ENCODE measurements around the gene ATP6V0D1. TPM values are rescaled to one million over a fixed set of nuclear protein-coding genes. Genes with fewer than 3 reads are reported as not detected.

Gene ATP6V0D1
- total and polyA plus RNA-seq, 5 experiments from 2014 or later, result 33.3 to 89.6 (median 74.7) TPM

- peak overlapping the region in 9 of 10 donors; percentile 21 to 87 (median 59) for H3K4me3 Mint-ChIP-seq
- POLR2A ChIA-PET, result interaction anchor here (1.3 kb wide), 1 partner anchor 11 kb away, joined by 4 read pairs; no protein-coding TSS in a partner anchor
- no peak overlapping the region for H3K27ac Mint-ChIP-seq
These were observed 51.7 kb downstream of the ATP6V0D1 start for GRCh38 chr16:67429053-67429798.

GRCh38 chr16:67428146-67428731, 52.7 kb downstream of the ATP6V0D1 start:
- ATAC-seq, result peak; percentile 59 to 60
- Mint-ChIP-seq H3K4me1 (peaks cover 9 to 16% (median 12%) of the 10 kb centered on the region in 4 donors), H3K9me3 (no peaks in the 10 kb centered on the region), H3K27me3 (peaks cover 13 to 52% (median 38%) of the 10 kb centered on the region in 5 donors), H3K4me3 (no peak overlapping the region), H3K36me3 (no peaks in the 10 kb centered on the region), H3K27ac (peak overlapping the region in 1 of 10 donors; percentile 53)
- POLR2A ChIA-PET, result interaction anchor here (1.0 to 1.3 kb wide), 2 partner anchors 10 to 217 kb away, joined by 3 to 4 read pairs; partner anchors contain the start of gene CARMIL2
- peak in 8 of 10 donors; percentile 23 to 70 (median 38) for DNase-seq

More at GRCh38 chr16:67429053-67429798, 51.7 kb downstream of the ATP6V0D1 start:
- H3K36me3 Mint-ChIP-seq, result no peaks in the 10 kb centered on the region
- peaks cover 13 to 46% (median 34%) of the 10 kb centered on the region in 5 donors for H3K27me3 Mint-ChIP-seq
- no peaks in the 10 kb centered on the region for H3K9me3 Mint-ChIP-seq
- no peak for DNase-seq
- H3K4me1 Mint-ChIP-seq, result peaks cover 9 to 16% (median 12%) of the 10 kb centered on the region in 4 donors
- ATAC-seq, result no peak

- Mint-ChIP-seq H3K27me3 (peaks cover 13 to 64% (median 37%) of the 10 kb centered on the region in 5 donors), H3K27ac (peak overlapping the region in 1 of 10 donors; percentile 14), H3K9me3 (no peaks in the 10 kb centered on the region), H3K36me3 (no peaks in the 10 kb centered on the region), H3K4me3 (peak overlapping the region in 3 of 10 donors; percentile 42 to 59 (median 54)), H3K4me1 (peaks cover 5 to 10% (median 6%) of the 10 kb centered on the region in 4 donors)
- POLR2A ChIA-PET, result no interaction called here
- ATAC-seq, result no peak
- DNase-seq, result no peak
These were observed 54.0 kb downstream of the ATP6V0D1 start for GRCh38 chr16:67426950-67427349.

GRCh38 chr16:67426022-67426421, 54.9 kb downstream of the ATP6V0D1 start:
- H3K27ac Mint-ChIP-seq, result no peak overlapping the region
- DNase-seq (no peak), ATAC-seq (no peak)
- H3K9me3 Mint-ChIP-seq, result no peaks in the 10 kb centered on the region
- H3K27me3 Mint-ChIP-seq, result peaks cover 13 to 64% (median 35%) of the 10 kb centered on the region in 5 donors
- H3K4me1 Mint-ChIP-seq, result peaks cover 4 to 8% (median 5%) of the 10 kb centered on the region in 4 donors
- H3K4me3 Mint-ChIP-seq, result no peak overlapping the region
- POLR2A ChIA-PET, result no interaction called here
- no peaks in the 10 kb centered on the region for H3K36me3 Mint-ChIP-seq

GRCh38 chr16:67425580-67425979, 55.4 kb downstream of the ATP6V0D1 start:
- Mint-ChIP-seq H3K27me3 (peaks cover 13 to 62% (median 35%) of the 10 kb centered on the region in 5 donors), H3K36me3 (no peaks in the 10 kb centered on the region), H3K9me3 (no peaks in the 10 kb centered on the region), H3K4me1 (peaks cover 4 to 8% (median 5%) of the 10 kb centered on the region in 4 donors), H3K4me3 (no peak overlapping the region), H3K27ac (no peak overlapping the region)
- ATAC-seq (no peak), DNase-seq (no peak)
- POLR2A ChIA-PET, result no interaction called here

- Mint-ChIP-seq H3K9me3 (no peaks in the 10 kb centered on the region), H3K4me3 (no peak overlapping the region), H3K27me3 (peaks cover 13 to 58% (median 32%) of the 10 kb centered on the region in 5 donors), H3K4me1 (peaks cover under 1 to 5% (median 2%) of the 10 kb centered on the region in 4 donors), H3K27ac (no peak overlapping the region), H3K36me3 (no peaks in the 10 kb centered on the region)
- ATAC-seq, result no peak
- DNase-seq, result no peak
- POLR2A ChIA-PET, result interaction anchor here (0.6 kb wide), 1 partner anchor 78 kb away, joined by 3 read pairs; no protein-coding TSS in a partner anchor
These were observed 55.9 kb downstream of the ATP6V0D1 start for GRCh38 chr16:67425061-67425460.

- no peaks in the 10 kb centered on the region for H3K9me3 Mint-ChIP-seq
- H3K27me3 Mint-ChIP-seq, result peaks cover 17 to 58% (median 32%) of the 10 kb centered on the region in 5 donors
- no peak overlapping the region for H3K27ac Mint-ChIP-seq
- no peak for ATAC-seq
- no peak overlapping the region for H3K4me3 Mint-ChIP-seq
- H3K36me3 Mint-ChIP-seq, result no peaks in the 10 kb centered on the region
- peaks cover 0 to 5% (median 2%) of the 10 kb centered on the region in 4 donors for H3K4me1 Mint-ChIP-seq
- POLR2A ChIA-PET, result interaction anchor here (0.6 kb wide), 1 partner anchor 79 kb away, joined by 3 read pairs; no protein-coding TSS in a partner anchor
- DNase-seq, result no peak
These were observed 56.7 kb downstream of the ATP6V0D1 start for GRCh38 chr16:67424261-67424615.

- Mint-ChIP-seq H3K9me3 (no peaks in the 10 kb centered on the region), H3K27me3 (peaks cover 13 to 57% (median 28%) of the 10 kb centered on the region in 5 donors), H3K4me1 (peaks cover 0 to 3% (median under 1%) of the 10 kb centered on the region in 4 donors), H3K27ac (peak overlapping the region in 1 of 10 donors; percentile 29), H3K4me3 (no peak overlapping the region), H3K36me3 (no peaks in the 10 kb centered on the region)
- DNase-seq, result no peak
- POLR2A ChIA-PET, result no interaction called here
- no peak for ATAC-seq
These were observed 57.2 kb downstream of the ATP6V0D1 start for GRCh38 chr16:67423611-67424260.

- peaks cover 0 to 1% (median 0%) of the 10 kb centered on the region in 4 donors for H3K4me1 Mint-ChIP-seq
- peaks cover 12 to 49% (median 26%) of the 10 kb centered on the region in 5 donors for H3K27me3 Mint-ChIP-seq
- DNase-seq, result no peak
- no peaks in the 10 kb centered on the region for H3K36me3 Mint-ChIP-seq
- H3K27ac Mint-ChIP-seq, result no peak overlapping the region
- H3K9me3 Mint-ChIP-seq, result no peaks in the 10 kb centered on the region
- POLR2A ChIA-PET, result interaction anchor here (0.6 kb wide), 1 partner anchor 46 kb away, joined by 3 read pairs; no protein-coding TSS in a partner anchor
- ATAC-seq, result no peak
- H3K4me3 Mint-ChIP-seq, result no peak overlapping the region
These were observed 57.9 kb downstream of the ATP6V0D1 start for GRCh38 chr16:67423015-67423414.

GRCh38 chr16:67421030-67421429, 59.9 kb downstream of the ATP6V0D1 start:
- H3K4me1 Mint-ChIP-seq, result peaks cover 3 to 7% (median 5%) of the 10 kb centered on the region in 4 donors
- H3K27me3 Mint-ChIP-seq, result peaks cover 12 to 49% (median 26%) of the 10 kb centered on the region in 5 donors
- H3K36me3 Mint-ChIP-seq, result no peaks in the 10 kb centered on the region
- H3K4me3 Mint-ChIP-seq, result no peak overlapping the region
- DNase-seq, result no peak
- H3K27ac Mint-ChIP-seq, result peak overlapping the region in 1 of 10 donors; percentile 19
- POLR2A ChIA-PET, result no interaction called here
- no peaks in the 10 kb centered on the region for H3K9me3 Mint-ChIP-seq
- no peak for ATAC-seq

- H3K36me3 Mint-ChIP-seq, result no peaks in the 10 kb centered on the region
- POLR2A ChIA-PET, result no interaction called here
- H3K4me3 Mint-ChIP-seq, result no peak overlapping the region
- no peak for DNase-seq
- H3K27me3 Mint-ChIP-seq, result peaks cover 15 to 49% (median 21%) of the 10 kb centered on the region in 5 donors
- ATAC-seq, result no peak
- no peak overlapping the region for H3K27ac Mint-ChIP-seq
- no peaks in the 10 kb centered on the region for H3K9me3 Mint-ChIP-seq
- H3K4me1 Mint-ChIP-seq, result peaks cover 6 to 13% (median 8%) of the 10 kb centered on the region in 4 donors
These were observed 61.0 kb downstream of the ATP6V0D1 start for GRCh38 chr16:67419931-67420330.

- no peak for ATAC-seq
- Mint-ChIP-seq H3K4me1 (peaks cover 6 to 13% (median 8%) of the 10 kb centered on the region in 4 donors), H3K27ac (peak overlapping the region in 1 of 10 donors; percentile 6), H3K4me3 (no peak overlapping the region), H3K9me3 (no peaks in the 10 kb centered on the region), H3K27me3 (peaks cover 15 to 49% (median 21%) of the 10 kb centered on the region in 5 donors), H3K36me3 (no peaks in the 10 kb centered on the region)
- no peak for DNase-seq
- POLR2A ChIA-PET, result no interaction called here
These were observed 61.5 kb downstream of the ATP6V0D1 start for GRCh38 chr16:67419502-67419901.

All from naive thymus-derived CD8-positive, alpha-beta T cell (primary cell).